Suppressor macrophage treated with lipopolysaccharide for 4 hours (primary cell): ENCODE data around the gene CCDC40.

Experiments used
- DNase-seq: peaks from one replicate; pipeline ENCODE4 v3.0.0-alpha.2; 2020

The CCDC40 gene

GRCh38 chr17:80147035-80147822 is 110.8 kb downstream of the CCDC40 start, which contains the start of gene EIF4A3:
TSS of gene EIF4A3 (minus strand) at chr17:80147128. CDS start at chr17:80146961, 167 bp downstream.
- DNase-seq: peak; percentile 99
